ENCODE data around the gene PLBD1. TPM values are rescaled to one million over a fixed set of nuclear protein-coding genes. Genes with fewer than 3 reads are reported as not detected.
A peak's percentile ranks its signal among the peaks of the same experiment; 100 is the strongest.

The PLBD1 gene
- total RNA-seq, 1 experiment from 2014 or later: 13.8 TPM

DNA sequence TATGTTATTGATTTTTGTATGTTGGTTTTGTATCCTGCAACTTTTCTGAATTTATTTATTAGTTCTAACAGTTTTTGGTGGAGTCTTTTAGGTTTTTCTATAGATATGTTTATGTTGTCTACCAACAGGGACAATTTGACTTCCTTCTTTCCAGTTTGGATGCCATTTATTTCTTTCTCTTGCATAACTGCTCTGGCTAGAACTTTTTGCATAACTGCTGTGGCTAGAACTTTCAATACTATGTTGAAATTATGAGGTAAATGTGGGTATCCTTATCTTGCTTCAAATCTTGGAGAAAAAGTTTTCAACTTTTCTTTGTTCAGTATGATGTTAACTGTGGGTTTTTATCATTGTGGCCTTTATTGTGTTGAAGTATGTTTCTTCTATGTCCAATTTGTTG is 39.9 kb upstream of the PLBD1 start:
- Histone ChIP-seq H3K36me3 (ENCODE audit: low read depth) (no peaks in the 10 kb centered on the region), H4K20me1 (ENCODE audit: insufficient read depth) (no peaks in the 10 kb centered on the region), H3K9me2 (ENCODE audit: insufficient read depth) (no peaks in the 10 kb centered on the region), H3K4me3 (no peak overlapping the region), H3K4me1 (replicated peaks; ENCODE audit: insufficient read depth) (no peaks in the 10 kb centered on the region), H3K4me2 (no peak overlapping the region), H3K79me2 (ENCODE audit: low read depth) (no peaks in the 10 kb centered on the region), H3F3A (ENCODE audit: insufficient read depth, low read depth) (no peaks in the 10 kb centered on the region), H3K27ac (no peak overlapping the region), H3K9me3 (ENCODE audit: insufficient read depth, low read depth) (peaks cover 28% of the 10 kb centered on the region; the same call in 1 of the 2 replicates), H2AFZ (no peak overlapping the region), H3K27me3 (ENCODE audit: insufficient read depth, low read depth) (no peaks in the 10 kb centered on the region)
- no peak for DNase-seq
- ChIA-PET CTCF (no interaction called here), POLR2A (ENCODE audit: unreplicated experiment) (no interaction called here)
- no TSS peak for BruUV-seq (replicated peaks)
- intact Hi-C loops (cut with micrococcal nuclease; ENCODE audit: unreplicated experiment): no loop called here
- TF ChIP-seq, protein P1, sequence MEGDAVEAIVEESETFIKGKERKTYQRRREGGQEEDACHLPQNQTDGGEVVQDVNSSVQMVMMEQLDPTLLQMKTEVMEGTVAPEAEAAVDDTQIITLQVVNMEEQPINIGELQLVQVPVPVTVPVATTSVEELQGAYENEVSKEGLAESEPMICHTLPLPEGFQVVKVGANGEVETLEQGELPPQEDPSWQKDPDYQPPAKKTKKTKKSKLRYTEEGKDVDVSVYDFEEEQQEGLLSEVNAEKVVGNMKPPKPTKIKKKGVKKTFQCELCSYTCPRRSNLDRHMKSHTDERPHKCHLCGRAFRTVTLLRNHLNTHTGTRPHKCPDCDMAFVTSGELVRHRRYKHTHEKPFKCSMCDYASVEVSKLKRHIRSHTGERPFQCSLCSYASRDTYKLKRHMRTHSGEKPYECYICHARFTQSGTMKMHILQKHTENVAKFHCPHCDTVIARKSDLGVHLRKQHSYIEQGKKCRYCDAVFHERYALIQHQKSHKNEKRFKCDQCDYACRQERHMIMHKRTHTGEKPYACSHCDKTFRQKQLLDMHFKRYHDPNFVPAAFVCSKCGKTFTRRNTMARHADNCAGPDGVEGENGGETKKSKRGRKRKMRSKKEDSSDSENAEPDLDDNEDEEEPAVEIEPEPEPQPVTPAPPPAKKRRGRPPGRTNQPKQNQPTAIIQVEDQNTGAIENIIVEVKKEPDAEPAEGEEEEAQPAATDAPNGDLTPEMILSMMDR (conservative IDR thresholded peaks at IDR 0.05): no peak
- TF ChIP-seq EZH2 (IDR thresholded peaks at IDR 0.05; ENCODE audit: low read depth): no peak

DNA sequence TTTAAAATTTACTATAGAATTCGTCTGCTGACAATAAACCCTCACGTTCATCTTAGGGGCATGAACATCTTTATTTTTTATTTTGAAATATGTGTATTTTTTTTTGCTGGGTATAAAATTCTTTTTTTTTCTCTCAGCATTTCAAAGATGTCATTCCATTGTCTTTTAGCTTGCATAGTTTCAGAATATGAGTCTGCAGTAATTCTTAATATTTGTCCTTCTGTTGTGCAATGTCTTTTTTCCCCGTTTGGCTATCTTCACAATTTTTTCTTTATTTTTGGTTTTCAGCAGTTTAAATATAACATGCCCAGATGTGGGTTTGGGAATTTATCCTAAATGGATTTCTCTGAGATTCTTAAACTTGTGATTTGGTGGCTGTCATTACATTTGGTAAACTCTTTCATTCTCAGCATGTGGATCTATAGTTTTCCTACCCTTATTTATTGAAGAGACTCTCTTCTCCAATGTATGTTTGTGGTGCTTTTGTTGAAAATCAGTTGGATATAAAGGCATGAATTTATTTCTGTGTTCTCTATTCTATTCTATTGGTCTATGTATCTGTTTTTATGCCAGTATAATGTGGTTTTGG is 37.8 kb upstream of the PLBD1 start:
- BruUV-seq (replicated peaks): no TSS peak

DNA sequence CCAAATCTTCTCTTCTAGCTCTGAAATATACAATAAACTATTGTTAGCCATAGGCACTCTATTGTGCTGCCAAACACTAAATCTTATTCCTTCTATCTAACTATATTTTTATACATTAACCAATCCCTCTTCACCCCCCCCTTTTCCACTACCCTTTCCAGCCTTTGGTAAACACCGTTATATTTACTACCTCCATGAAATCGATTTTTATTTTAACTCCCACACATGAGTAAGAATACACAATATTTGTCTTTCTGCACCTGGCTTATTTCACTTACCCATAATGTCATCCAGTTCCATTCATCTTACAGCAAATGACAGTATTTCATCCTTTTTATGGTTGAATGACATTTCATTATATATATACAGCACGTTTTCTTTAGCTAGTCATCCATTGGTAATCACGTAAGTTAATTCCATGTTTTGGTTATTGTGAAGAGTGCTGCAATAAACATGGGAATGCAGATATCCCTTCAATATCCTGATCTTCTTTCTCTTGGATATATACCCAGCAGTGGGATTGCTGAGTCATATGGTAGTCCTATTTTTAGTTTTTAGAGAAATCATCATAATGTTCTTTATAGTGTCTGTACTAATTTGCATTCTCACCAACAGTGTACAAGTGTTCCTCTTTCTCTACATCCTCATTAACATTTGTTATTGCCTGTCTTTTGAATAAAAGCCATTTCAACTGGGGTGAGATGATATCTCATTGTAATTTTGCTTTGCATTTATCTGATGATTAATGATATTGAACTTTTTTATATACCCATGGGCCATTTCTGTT is 34.2 kb upstream of the PLBD1 start:
- Histone ChIP-seq H4K20me1 (ENCODE audit: insufficient read depth) (no peaks in the 10 kb centered on the region), H3K9me2 (ENCODE audit: insufficient read depth) (no peaks in the 10 kb centered on the region), H3K4me3 (no peak overlapping the region), H2AFZ (no peak overlapping the region), H3K4me2 (no peak overlapping the region), H3K79me2 (ENCODE audit: low read depth) (no peaks in the 10 kb centered on the region), H3K27ac (no peak overlapping the region), H3K9me3 (ENCODE audit: insufficient read depth, low read depth) (peaks cover 25% of the 10 kb centered on the region; the same call in 1 of the 2 replicates), H3K4me1 (replicated peaks; ENCODE audit: insufficient read depth) (no peaks in the 10 kb centered on the region), H3K36me3 (ENCODE audit: low read depth) (no peaks in the 10 kb centered on the region), H3K27me3 (ENCODE audit: insufficient read depth, low read depth) (no peaks in the 10 kb centered on the region), H3F3A (ENCODE audit: insufficient read depth, low read depth) (no peaks in the 10 kb centered on the region)
- ChIA-PET CTCF (interaction anchor here (0.6 kb wide), 1 partner anchor 969 kb away, joined by 3 read pairs; no protein-coding TSS in a partner anchor), POLR2A (ENCODE audit: unreplicated experiment) (no interaction called here)
- intact Hi-C loops (cut with micrococcal nuclease; ENCODE audit: unreplicated experiment): no loop called here
- DNase-seq: no peak
- BruUV-seq (replicated peaks): no TSS peak
- no peak for TF ChIP-seq EZH2 (IDR thresholded peaks at IDR 0.05; ENCODE audit: low read depth)
- TF ChIP-seq, protein P1 (conservative IDR thresholded peaks at IDR 0.05): no peak

More for the DNA sequence above, 37.8 kb upstream of the PLBD1 start:
- H4K20me1 ChIP-seq (ENCODE audit: insufficient read depth): no peaks in the 10 kb centered on the region
- ChIA-PET CTCF (no interaction called here), POLR2A (ENCODE audit: unreplicated experiment) (no interaction called here)
- H3K9me2 ChIP-seq (ENCODE audit: insufficient read depth): no peaks in the 10 kb centered on the region
- no peaks in the 10 kb centered on the region for H3K27me3 ChIP-seq (ENCODE audit: insufficient read depth, low read depth)
- H3K9me3 ChIP-seq (ENCODE audit: insufficient read depth, low read depth): peaks cover 28% of the 10 kb centered on the region; the same call in 1 of the 2 replicates
- H3F3A ChIP-seq (ENCODE audit: insufficient read depth, low read depth): no peaks in the 10 kb centered on the region
- no peak for DNase-seq
- 0 out of 2 replicates have a peak overlapping the region, but pooled peaks have one; percentile 6 for H3K4me3 ChIP-seq
- no peaks in the 10 kb centered on the region for H3K79me2 ChIP-seq (ENCODE audit: low read depth)
- H3K4me1 ChIP-seq (replicated peaks; ENCODE audit: insufficient read depth): no peaks in the 10 kb centered on the region
- TF ChIP-seq, protein P1 (conservative IDR thresholded peaks at IDR 0.05): no peak
- TF ChIP-seq EZH2 (IDR thresholded peaks at IDR 0.05; ENCODE audit: low read depth): no peak
- no peak overlapping the region for H2AFZ ChIP-seq
- H3K36me3 ChIP-seq (ENCODE audit: low read depth): no peaks in the 10 kb centered on the region
- no peak overlapping the region for H3K27ac ChIP-seq
- H3K4me2 ChIP-seq: no peak overlapping the region
- intact Hi-C loops (cut with micrococcal nuclease; ENCODE audit: unreplicated experiment): no loop called here
